ENCODE measurements around the gene CUEDC2. TPM values are rescaled to one million over a fixed set of nuclear protein-coding genes. Genes with fewer than 3 reads are reported as not detected.

The CUEDC2 gene
- total and polyA plus RNA-seq, 10 of the 15 experiments (the other 5 are each of a cell fraction or from before 2014, with no cell fraction given): 20.4 to 121 (median 75.0) TPM

DNA sequence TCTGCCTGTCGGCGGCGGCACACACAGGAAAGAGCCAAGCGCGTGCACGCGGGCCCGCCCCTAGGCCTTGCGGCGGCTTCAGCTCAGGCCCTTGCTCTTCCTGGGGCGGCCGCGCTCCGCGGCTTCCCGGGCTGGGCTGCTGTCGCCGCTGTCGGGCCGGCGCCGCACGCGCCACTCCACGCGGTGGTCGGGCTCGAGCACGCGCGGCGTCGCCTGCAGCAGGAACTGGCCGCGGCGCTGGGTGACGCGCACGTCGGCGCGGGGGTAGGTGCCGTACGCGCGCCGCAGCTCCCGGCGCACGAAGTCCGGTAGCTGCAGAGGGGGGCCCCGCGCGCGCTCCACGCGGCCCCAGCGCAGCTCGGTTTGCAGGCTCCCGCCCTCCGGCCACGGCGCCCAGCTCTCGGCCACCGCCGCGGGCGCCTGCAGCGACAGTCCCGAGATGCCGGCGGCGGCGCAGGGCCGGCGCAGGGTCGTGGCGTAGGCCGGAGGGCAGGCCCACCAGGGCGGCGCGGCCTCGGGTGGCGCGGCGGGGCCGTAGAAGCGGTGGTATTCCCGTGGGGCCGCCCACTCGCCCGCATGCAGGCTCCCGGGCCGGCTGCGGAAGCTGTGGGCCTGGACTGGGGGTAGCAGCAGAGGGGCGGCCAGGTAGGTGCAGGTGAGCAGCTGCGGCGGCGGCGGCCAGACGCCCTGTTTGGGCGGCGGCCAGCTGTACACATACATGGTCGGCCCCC is 18.2 kb upstream of the CUEDC2 start (continued):
- TF ChIP-seq NR2C2 (IDR thresholded peaks at IDR 0.05; ENCODE audit: borderline replicate concordance, control insufficient read depth, insufficient read length, low read depth) (no peak), CHD1 (IDR thresholded peaks at IDR 0.05; ENCODE audit: low read depth, low read length) (no peak), REST (IDR thresholded peaks at IDR 0.05; ENCODE audit: low read depth, low read length) (no peak), SMAD5 (IDR thresholded peaks at IDR 0.05; ENCODE audit: low read depth) (no peak; the same call in 1 of the 2 replicates), TAF1 (IDR thresholded peaks at IDR 0.05; ENCODE audit: borderline replicate concordance, low read depth, low read length) (peak; percentile 72; the same call in 1 of the 2 replicates), TCF3 (IDR thresholded peaks at IDR 0.05; ENCODE audit: borderline replicate concordance, insufficient read depth, low read depth, low read length) (peak; percentile 11; the same call in 1 of the 2 replicates), STAT3 (IDR thresholded peaks at IDR 0.05; ENCODE audit: low read depth, low read length) (no peak), HDGF (IDR thresholded peaks at IDR 0.05) (no peak), CBX3 (IDR thresholded peaks at IDR 0.05; ENCODE audit: borderline replicate concordance, low read depth) (no peak), EP300 (IDR thresholded peaks at IDR 0.05; ENCODE audit: borderline replicate concordance in 1 of 2, control insufficient read depth in 1 of 2, low read depth in 2 of 2, low read length in 2 of 2) (no peak), CREB1 (IDR thresholded peaks at IDR 0.05; ENCODE audit: low read depth) (no peak), ZBTB40 (IDR thresholded peaks at IDR 0.05; ENCODE audit: borderline replicate concordance) (no peak), SMARCA5 (IDR thresholded peaks at IDR 0.05) (peak; percentile 83; the same call in 1 of the 2 replicates), FOXM1 (IDR thresholded peaks at IDR 0.05; ENCODE audit: low read depth, low read length) (no peak), ASH2L (IDR thresholded peaks at IDR 0.05; ENCODE audit: borderline replicate concordance, low read depth) (no peak), CBFB (IDR thresholded peaks at IDR 0.05; ENCODE audit: low read depth) (no peak), MXI1 (IDR thresholded peaks at IDR 0.05; ENCODE audit: low read depth, low read length) (peak; percentile 93), CHD2 (IDR thresholded peaks at IDR 0.05; ENCODE audit: borderline replicate concordance, low read depth, low read length) (no peak)
- TF ChIP-seq, protein P1, sequence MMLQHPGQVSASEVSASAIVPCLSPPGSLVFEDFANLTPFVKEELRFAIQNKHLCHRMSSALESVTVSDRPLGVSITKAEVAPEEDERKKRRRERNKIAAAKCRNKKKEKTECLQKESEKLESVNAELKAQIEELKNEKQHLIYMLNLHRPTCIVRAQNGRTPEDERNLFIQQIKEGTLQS (IDR thresholded peaks at IDR 0.05; ENCODE audit: borderline replicate concordance, extremely low read depth, low read depth, low read length): no peak
- TF ChIP-seq, protein P2, sequence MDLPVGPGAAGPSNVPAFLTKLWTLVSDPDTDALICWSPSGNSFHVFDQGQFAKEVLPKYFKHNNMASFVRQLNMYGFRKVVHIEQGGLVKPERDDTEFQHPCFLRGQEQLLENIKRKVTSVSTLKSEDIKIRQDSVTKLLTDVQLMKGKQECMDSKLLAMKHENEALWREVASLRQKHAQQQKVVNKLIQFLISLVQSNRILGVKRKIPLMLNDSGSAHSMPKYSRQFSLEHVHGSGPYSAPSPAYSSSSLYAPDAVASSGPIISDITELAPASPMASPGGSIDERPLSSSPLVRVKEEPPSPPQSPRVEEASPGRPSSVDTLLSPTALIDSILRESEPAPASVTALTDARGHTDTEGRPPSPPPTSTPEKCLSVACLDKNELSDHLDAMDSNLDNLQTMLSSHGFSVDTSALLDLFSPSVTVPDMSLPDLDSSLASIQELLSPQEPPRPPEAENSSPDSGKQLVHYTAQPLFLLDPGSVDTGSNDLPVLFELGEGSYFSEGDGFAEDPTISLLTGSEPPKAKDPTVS (IDR thresholded peaks at IDR 0.05; ENCODE audit: low read depth, low read length): no peak
